ENCODE results near the gene PCDH15. TPM values are rescaled to one million over a fixed set of nuclear protein-coding genes. Genes with fewer than 3 reads are reported as not detected.

The PCDH15 gene
- total and polyA plus RNA-seq, 2 of the 4 experiments (the other 2 are of a cell fraction): not detected

GRCh38 chr10:53939654-53940053, 861.4 kb downstream of the PCDH15 start:
- no peak overlapping the region for H2BK15ac ChIP-seq (ENCODE audit: low read depth, low read length)
- H3K4me3 ChIP-seq (ENCODE audit: insufficient read depth, low read depth, low read length): no peak overlapping the region
- H3K27ac ChIP-seq (ENCODE audit: insufficient read depth, low read length): no peak overlapping the region
- H4K91ac ChIP-seq (ENCODE audit: insufficient read depth, low read depth, low read length): no peak overlapping the region
- ATAC-seq (ENCODE audit: low read depth): no peak
- no peak for DNase-seq
- ChIA-PET POLR2A (ENCODE audit: unreplicated experiment) (no interaction called here), CTCF (no interaction called here)
- no peak overlapping the region for H2BK20ac ChIP-seq (ENCODE audit: low read depth, low read length)
- H3K4me1 ChIP-seq (ENCODE audit: control insufficient read depth, insufficient read depth, low read length): no peaks in the 10 kb centered on the region
- no peak overlapping the region for H3K23ac ChIP-seq (ENCODE audit: low read depth, low read length)
- no peak overlapping the region for H2AFZ ChIP-seq (replicated peaks; ENCODE audit: low read length, poor library complexity)
- no peak overlapping the region for H2BK5ac ChIP-seq (ENCODE audit: low read depth, low read length, poor library complexity, severe bottlenecking)
- H3K18ac ChIP-seq (ENCODE audit: low read depth, low read length): no peak overlapping the region
- H4K8ac ChIP-seq (ENCODE audit: low read depth in 2 of 2, low read length in 2 of 2): no peak overlapping the region
- no peak overlapping the region for H3K14ac ChIP-seq (replicated peaks; ENCODE audit: low read depth, low read length)
- H2BK120ac ChIP-seq (ENCODE audit: low read depth, low read length): no peak overlapping the region
- in situ Hi-C loops (cut with MboI; ENCODE audit: low sequenced_read_pairs) (no loop called here), dilution Hi-C loops (cut with HindIII; ENCODE audit: low sequenced_read_pairs, unreplicated experiment) (no loop called here), intact Hi-C loops (cut with micrococcal nuclease) (no loop called here)
- H4K5ac ChIP-seq (ENCODE audit: low read depth, low read length): no peak overlapping the region
- no peak overlapping the region for H2AK5ac ChIP-seq (ENCODE audit: low read depth, low read length)
- no peak for TF ChIP-seq MXI1 (IDR thresholded peaks at IDR 0.05; ENCODE audit: borderline replicate concordance, low read depth, low read length)
- TF ChIP-seq BHLHE40 (IDR thresholded peaks at IDR 0.05; ENCODE audit: low read depth, low read length): no peak
- H3K9ac ChIP-seq (ENCODE audit: low read depth, low read length): no peak overlapping the region
- no peaks in the 10 kb centered on the region for H4K20me1 ChIP-seq (ENCODE audit: insufficient read depth, low read length)
- BruUV-seq (replicated peaks): no TSS peak
- no peaks in the 10 kb centered on the region for H3K9me1 ChIP-seq (ENCODE audit: insufficient read depth, low read length)
- H3K56ac ChIP-seq (ENCODE audit: extremely low read depth, insufficient read depth, low read length): no peak overlapping the region
- H3K79me1 ChIP-seq (ENCODE audit: low read depth in 1 of 2, low read length in 2 of 2): no peaks in the 10 kb centered on the region
- H3K4me2 ChIP-seq (ENCODE audit: low read depth, low read length): no peak overlapping the region
- no peak overlapping the region for H3K4ac ChIP-seq (ENCODE audit: low read depth, low read length)
- peaks cover 2% of the 10 kb centered on the region for H3K9me3 ChIP-seq (ENCODE audit: control insufficient read depth, insufficient read depth, low read length)
- no peaks in the 10 kb centered on the region for H3K27me3 ChIP-seq (ENCODE audit: control insufficient read depth, insufficient read depth, low read length)
- H3K36me3 ChIP-seq (ENCODE audit: control insufficient read depth, insufficient read depth, low read length): no peaks in the 10 kb centered on the region
- no CpG with 5 or more reads among the region's 5 CpGs for WGBS, 2 experiments (ENCODE audit: extremely low coverage in 2 of 2, insufficient read length in 1 of 2)
- no peak overlapping the region for H2AK9ac ChIP-seq (replicated peaks; ENCODE audit: low read depth, low read length, poor library complexity)

Data from IMR-90 (cell line).